HG02938 (cell line): Measurements from ENCODE around the gene MTHFD2L.
A peak's percentile ranks its signal among the peaks of the same experiment; 100 is the strongest.

Experiments used
- ATAC-seq: cut with Tn5 transposase; IDR thresholded peaks from one replicate; pipeline ENCODE4 v1.9.1; 2021; ENCODE audit warnings: mild to moderate bottlenecking, moderate library complexity; ENCODE audit not compliant: unreplicated experiment

The MTHFD2L gene

DNA sequence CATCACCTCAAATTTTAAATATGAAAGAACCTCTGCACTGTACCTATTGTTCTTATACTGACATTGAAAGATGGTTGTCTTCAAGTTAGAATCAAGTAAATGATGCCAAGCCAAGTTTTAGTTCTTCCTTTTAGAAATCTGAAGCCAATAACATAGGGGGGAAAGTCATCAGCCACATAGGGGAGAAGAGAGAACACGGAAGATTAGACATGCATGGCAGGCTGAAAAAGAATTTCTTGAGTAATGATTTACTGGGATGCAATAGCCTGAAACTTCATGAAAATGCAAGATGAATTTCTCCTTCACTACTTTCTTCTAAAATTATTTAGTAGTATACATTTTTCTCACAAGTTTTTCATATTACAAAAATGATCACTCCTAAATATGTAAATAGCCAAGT, 136.8 kb downstream of the MTHFD2L start:
- no peak for ATAC-seq

DNA sequence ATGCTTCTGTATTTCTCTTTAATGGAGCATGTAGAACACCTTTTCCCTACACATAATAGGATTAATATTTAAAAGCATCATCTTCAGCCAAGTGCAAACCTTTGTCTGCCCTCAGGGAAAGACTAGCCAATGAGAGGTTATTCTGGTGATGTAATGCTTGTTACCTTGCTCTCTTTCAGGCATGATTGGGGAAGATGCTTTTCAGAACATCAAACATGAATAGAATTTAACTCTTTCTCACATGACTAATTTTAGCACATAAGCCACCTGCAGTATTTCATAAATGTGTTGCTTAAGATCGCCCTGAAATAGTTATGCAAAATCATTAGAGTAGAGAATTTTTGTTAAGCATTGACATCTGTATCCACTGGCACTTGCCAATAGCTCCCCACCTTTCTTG, 139.6 kb downstream of the MTHFD2L start:
- no peak for ATAC-seq

DNA sequence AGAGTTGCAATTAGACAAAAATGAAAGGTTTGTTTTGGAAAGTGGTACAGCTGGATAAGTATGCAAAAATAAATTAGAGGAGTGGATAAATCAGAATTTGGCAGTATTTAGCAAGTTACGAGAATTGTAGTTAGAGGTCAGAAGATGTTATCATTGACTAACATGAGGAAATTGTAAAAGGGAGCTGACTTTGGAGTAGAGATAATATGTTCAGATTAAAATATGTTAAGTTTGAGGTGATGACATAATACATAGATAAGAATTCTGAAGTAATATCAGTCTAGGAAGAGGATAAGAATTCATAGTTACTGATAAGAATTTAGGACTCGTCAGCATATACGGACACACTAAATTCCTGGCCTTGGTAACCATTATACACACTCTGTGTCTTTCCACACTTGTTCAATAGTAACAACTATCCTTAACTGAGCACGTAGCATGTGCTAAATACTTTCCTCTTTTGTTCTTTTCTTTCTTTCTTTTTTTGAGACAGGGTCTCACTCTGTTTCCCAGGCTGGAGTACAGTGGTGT, 146.2 kb downstream of the MTHFD2L start:
- ATAC-seq, result no peak

DNA sequence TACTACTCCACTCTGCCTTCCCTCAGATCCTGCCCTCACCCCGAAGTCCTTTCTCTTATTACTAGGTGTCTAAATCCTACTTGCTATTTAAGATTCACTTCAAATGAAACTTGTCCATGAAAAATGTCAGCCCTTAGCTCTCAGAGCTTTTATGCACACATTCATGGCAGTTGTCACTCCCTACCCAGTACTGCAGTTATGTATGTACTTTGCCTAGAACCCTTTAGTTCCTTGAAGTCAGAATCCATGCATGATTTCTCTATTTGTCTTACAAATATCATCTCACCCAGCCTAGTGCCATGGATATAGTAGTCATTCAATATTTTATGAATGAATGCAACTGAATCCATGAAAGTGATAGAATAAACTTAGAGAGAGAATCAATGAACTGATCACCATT, 147.1 kb downstream of the MTHFD2L start:
- ATAC-seq, result no peak

DNA sequence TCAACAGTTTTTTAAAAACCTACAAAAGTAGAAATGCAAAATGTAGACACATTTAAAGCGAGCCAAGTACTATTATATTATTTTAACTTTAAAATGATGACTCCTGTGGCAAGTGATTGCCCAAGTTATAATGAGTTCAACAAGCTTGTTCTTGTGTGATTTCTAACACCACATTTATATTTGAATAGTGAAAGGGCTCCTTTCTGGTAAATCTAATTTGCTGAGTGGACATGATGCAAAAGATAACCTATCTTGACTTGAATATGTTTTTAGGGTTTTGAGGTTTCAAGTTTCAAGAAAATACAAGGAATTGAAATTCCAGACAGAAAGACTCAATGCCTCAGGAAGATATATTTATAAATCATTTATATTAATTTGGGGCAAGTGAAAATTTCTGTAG, 149.3 kb downstream of the MTHFD2L start:
- ATAC-seq, result no peak

DNA sequence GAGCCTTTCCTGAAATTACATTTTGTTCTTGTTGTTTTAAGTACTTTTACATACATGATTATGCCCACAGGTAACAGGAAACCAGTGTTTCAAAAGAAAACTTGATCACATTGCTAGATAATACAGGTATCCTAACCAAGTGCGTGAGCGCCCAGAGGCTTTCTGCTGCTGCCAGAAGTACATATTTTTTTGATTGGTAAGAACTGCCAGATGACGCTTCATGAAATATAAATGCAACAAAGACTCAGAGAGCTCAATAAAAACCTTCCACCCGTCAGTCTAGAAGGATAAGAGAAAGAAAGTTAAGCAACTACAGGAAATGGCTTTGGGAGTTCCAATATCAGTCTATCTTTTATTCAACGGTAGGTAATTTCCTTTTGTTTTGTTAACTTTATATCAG, 150.3 kb downstream of the MTHFD2L start, which contains the start of gene EPGN:
Gene EPGN (plus strand): TSS at position 256 of the 400 bp plus-strand sequence. CDS start 64 bp downstream, at position 320.
- no peak for ATAC-seq

DNA sequence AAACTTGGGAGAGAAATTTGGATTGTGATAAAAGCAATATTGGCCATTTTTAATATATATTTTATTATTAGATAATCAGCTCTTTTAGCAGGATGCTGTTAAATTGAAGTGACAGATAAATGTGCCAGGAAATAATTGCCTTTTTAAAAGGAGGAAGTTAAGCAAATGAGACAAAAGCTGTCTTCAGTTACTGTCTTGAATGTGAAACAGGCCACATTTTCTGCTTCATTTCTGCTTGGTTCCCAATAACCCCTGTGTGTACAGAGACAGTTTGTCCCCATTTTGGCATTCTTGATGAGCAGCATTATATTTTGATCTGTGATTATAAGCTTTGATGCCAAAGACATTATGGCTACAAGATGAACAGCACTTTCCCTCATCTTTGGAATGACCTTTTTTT, 151.3 kb downstream of the MTHFD2L start:
- no peak for ATAC-seq

DNA sequence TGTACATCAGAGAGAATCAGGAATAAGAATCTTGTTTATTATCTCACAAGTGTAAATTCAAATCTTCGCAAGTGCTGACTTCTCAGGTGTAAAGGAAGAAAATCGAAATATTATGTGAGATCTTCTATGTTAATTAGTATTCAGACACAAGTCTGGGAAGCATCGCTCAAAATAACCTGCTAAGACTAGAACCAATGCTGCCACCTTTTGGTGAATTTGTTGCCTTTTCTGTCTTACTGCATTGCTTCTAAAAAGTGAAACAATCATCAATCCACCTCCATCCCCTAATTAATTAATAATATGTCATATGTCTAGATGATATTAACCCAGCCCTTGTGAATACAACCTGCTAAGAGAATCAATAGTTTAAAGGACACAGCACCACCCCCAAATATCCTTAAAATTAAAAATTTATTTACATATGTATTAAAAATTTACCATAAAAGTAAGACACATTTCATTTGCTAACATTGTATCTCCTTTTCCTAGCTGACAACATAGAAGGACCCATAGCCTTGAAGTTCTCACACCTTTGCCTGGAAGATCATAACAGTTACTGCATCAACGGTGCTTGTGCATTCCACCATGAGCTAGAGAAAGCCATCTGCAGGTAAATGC, 153.9 kb downstream of the MTHFD2L start:
- ATAC-seq, result no peak

DNA sequence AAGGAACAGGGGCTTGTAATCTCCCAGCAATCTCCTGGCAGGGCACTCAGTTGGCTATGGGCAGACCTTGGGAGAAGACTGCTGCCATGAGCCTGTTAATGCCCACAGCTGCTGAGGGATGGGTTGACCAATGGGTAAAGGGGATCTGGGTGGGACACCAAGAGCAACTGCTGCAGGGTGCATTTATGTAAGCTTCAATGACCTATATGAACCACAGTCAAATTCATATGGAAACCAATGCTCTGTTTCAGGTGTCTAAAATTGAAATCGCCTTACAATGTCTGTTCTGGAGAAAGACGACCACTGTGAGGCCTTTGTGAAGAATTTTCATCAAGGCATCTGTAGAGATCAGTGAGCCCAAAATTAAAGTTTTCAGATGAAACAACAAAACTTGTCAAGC, 156.4 kb downstream of the MTHFD2L start:
- ATAC-seq, result no peak

DNA sequence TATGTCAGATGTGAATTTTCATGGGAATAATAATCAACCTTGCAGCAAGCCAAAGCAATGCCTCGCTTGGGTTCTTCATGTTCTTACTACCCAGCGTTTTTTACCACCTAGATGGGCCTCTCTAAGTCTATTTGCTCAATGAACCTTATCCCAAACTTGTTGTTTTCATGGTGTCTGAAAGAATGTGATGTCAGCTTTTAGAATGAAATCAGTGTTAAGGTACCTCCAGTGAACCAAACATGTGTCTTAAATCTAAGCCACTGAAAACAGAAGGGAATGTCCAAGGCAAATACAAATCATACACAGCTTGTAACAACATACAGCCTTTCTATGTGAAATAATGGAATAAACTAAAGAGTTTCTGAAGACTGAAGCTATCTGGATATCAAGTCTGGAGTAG, 157.0 kb downstream of the MTHFD2L start:
- no peak for ATAC-seq

DNA sequence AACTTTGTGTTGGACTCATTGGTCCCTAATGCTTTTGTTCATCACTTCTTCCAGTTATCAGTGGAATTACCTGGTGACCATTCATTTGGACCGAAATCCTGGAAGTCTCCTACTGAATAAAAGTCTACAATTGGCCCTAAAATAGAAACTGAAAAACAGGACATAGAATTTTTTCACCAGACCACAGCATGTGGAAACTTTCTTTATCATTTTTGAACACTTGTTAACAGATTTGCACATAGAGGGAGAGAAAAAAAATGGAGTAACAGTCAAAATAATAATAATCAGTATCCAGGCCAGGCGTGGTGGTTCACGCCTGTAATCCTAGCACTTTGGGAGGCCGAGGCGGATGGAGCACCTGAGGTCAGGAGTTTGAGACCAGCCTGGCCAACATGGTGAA, 157.5 kb downstream of the MTHFD2L start:
- ATAC-seq, result no peak

DNA sequence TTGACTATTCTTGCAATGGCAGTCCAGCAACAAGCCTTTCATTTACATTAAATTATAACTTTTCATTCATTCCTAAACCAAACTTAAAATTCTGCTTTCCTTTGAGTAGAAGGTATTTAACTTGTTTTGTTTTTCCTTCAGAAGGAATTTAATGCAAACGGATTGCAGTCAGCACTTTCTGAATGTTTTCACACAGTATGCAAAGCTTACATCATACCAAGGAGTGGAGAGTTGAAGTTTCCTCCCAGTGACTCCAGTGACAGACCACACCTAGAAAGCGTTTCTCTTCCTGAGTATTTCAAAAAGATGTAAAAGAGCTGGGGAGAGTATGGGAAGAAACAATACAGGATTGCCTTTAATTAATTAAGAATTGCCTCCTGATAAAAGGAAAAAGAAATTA, 158.5 kb downstream of the MTHFD2L start:
- ATAC-seq, result no peak

DNA sequence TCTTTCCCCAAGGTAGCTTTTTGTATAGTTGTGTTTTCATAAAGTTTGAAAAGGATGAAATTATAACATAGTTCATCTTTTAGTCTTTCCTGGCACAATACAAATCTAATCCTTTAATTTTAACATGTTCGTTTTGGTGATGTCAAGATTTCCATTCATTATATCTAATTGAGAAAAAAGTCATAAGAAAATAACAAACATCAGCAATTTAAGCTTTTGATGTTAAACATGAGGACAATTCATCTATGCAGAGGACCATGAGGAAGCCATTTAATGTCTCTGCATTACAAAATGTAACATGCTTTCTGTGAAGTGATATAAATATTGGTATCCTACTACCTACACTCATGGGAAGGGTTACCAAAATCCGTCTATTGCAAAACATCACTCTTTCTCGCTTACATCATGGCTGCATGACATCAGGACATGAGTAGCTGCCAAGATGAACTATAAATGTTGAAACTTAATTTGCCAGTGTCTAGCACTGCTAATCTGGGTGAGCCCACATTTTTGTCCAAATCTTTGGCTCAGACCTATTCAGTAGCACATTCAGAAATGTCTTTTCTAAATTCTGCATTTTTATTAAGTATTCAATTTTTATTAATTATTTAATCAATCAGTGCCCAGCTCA, 159.8 kb downstream of the MTHFD2L start:
- no peak for ATAC-seq

DNA sequence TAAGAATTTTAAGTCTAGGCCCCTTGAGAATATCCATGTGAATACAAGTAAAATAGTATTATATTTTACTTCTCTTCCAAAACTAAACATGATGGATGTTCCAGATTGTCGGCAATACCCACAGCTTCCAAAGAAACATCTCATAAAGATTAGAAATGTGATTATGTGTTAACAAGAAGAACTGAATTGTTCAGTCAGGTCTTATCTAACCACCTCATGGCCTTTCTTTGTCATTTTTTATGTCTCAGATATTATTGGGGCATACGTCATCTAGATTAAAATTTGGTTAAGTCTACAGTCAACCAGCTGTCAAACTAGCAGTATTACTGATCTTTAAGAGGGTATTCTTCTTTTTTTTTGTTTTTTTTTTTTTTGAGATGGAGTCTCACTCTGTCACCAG, 160.4 kb downstream of the MTHFD2L start:
- ATAC-seq, result no peak

DNA sequence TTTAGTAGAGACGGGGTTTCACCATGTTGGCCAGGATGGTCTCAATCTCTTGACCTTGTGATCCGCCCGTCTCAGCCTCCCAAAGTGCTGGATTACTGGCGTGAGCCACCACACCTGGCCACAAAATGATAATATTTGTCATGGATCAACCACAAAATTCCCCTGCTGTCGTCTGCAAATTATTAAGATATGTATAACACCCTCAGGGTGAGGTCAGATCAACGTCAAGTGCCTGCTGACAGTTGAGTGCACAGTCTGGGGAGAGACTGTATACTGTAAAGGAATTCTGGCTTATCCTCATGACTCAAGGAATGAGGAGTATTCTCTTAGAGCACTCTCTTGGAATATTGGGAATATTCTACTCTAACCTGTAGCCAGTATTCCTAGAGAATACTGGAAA, 161.6 kb downstream of the MTHFD2L start:
- ATAC-seq, result no peak

DNA sequence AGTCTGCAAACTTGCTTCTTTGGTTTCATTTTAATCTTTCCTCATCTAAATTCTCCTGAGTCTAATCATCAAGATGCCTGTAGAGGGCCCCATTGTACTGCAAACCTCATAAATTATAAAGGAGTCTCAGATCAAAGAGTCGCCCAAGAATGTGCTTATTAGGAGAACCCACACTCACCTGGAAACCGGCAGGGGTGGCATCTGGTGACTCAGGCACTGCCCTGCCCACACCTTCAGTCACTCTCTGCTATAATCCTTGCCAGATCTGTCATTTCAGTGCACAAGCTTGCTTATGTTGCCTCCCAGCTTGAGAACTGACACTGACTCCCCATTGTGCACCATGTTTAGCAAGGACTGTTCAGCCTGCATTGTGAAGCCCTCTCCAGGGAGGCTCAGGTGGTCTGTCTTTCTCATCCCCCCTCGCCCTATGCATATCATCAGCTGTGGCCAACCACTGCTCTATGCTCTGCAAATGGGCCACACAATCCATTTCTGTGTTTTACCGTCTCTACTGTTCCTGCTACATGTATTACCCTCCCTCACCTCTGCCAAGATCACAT, 162.7 kb downstream of the MTHFD2L start:
- peak; percentile 65 for ATAC-seq

DNA sequence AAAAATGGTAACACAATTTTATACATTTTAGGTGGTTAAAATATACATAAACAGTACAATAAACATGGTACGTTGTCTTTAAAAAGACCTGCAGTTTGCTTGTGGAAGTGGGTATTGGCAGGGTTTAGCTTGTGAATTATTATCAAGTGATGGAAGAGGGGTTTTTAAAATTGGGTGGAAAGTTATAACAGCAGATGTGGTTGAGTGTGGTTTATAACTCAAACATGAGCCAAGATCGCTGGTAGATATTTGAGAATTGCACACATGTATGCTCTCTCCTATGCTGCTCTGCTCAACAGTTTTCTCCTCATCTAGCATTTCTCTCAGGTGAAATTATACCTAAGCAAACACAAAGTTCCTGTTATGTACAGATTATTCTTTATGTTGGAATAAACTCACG, 164.4 kb downstream of the MTHFD2L start:
- ATAC-seq, result no peak

DNA sequence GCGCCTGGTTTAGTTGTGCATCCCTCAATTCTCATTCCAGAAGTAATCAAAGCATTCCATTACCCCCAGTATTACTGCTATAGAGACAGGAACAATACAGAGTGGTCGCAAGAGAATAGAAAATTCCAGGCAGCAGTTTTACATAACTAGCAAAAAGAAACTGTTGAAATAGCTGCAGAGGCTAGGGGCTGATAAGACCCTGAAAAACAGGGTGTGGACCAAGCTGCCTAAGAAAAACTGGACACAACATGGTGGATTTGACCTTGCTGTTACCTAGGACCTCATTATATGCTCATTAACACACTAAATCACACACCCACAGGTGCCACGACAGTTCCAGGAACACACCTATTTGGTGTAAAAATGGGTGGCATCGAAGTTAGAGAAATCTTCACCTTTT, 165.7 kb downstream of the MTHFD2L start:
- no peak for ATAC-seq

DNA sequence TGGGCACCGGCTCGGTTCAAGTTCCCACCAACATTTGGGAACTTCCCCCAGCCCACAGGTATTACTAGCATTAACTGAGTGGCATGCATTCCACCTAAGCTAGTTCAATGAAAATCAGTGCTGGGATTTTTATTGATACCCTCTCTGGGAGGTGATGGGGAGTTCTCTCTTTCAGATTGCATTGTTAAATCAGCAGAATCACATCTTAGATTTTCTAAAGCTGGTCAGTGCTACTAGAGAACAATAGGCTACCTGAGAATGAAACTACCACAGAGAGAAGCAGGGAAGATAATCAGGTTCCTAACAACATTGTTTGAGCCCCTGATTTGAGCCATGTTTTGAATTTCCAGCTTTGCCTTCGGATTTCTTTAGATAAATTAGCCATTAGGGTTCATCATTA, 166.3 kb downstream of the MTHFD2L start:
- ATAC-seq, result no peak

DNA sequence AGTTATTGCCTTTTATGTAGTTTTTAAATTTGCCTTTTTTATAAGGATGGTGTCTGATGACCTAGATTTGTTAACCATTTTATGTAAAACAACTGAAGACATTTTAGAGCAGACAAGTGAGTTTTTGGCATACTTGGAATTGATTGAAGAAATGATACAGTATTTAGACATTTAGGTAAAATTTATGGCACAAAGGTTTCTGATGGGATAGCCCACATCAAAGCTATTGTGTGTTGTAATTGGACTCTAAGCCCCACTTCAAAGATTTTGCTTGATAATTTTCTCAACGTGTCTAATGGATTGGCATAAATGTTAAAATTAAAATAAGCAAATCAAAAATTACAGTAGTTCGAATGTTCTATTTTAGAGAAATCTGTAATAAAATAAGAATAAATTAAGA, 168.0 kb downstream of the MTHFD2L start:
- no peak for ATAC-seq

DNA sequence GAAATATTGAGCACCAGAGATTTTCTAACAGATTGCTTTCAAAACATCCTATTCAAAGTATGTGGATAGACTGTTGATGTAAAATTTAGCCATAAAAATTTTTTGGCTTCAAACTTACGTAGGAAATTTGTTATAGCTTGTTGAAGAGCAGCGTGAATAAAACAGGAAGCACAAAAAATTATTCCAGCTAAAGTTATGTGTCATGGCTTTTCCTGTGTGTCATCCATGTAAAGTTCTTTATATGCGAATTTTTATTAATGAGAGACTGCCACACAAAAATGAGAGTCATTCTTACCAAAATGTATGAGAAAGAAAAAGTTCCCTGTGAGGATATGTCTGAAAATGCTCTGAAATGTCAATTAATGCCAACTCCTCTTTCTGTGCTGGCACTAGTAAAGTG, 169.8 kb downstream of the MTHFD2L start:
- no peak for ATAC-seq

DNA sequence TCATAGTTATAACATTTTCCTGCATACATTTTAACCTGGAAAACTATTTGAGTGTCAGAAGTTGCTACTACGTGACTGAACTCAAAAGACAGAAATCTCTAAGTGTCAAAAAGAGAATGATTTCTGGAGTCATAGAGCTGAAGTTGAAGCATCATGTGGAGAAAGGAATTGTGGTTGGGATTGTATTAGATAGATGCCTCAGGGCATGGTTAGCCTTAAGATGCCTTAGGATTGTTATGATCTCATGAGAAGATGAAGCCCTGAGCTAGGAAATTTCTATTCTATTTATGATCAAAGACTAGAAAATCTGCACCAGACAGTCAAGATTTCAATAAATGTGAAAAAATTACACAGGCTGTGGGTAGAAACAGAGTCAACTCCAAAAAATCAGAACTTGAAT, 170.6 kb downstream of the MTHFD2L start:
- no peak for ATAC-seq
